ENCODE measurements around the gene ATP6V0C.
A peak's percentile ranks its signal among the peaks of the same experiment; 100 is the strongest.
"Not testable (repeated sequence)": the region's sequence is repeated elsewhere in the genome, so short reads cannot be mapped to it uniquely, and the experiment has no call there.

Gene ATP6V0C

DNA sequence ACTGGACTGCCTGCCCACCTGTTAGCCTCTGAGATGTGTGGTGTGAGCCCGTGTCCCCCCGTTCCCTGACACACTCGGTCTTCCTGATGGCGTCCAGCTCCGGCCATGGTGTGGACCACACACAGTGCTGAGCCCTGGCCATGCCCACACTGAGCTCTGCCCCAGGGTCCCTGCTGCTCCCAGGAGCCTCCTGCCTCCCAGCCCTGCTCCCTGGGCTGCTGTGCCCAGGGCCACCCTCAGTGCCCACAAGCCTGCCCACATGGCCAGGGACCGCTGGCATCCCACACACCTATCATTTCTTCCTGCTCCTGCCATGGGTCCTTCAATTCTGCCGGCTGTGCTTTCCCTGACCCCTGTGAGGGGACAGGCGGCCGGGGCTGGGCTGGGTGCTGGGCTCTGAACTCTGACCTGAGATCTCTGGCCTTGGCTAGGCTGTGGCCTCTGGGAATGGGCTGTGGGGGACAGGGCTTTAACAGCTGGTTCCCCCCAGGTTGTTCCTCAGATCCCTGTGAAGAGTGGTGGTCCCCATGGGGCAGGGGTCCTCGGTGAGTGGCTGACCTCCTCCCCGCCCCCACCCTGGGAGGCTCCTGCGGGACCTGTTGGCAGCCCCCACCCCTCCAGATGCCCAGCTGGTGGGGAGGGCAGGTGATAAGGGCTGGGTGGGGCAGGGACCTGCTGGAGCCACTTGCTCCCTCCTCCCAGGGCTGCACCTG is 13.5 kb downstream of the ATP6V0C start:
- DNase-seq (ENCODE audit: insufficient read length, low spot score) = no peak
- no peak for FAIRE-seq

DNA sequence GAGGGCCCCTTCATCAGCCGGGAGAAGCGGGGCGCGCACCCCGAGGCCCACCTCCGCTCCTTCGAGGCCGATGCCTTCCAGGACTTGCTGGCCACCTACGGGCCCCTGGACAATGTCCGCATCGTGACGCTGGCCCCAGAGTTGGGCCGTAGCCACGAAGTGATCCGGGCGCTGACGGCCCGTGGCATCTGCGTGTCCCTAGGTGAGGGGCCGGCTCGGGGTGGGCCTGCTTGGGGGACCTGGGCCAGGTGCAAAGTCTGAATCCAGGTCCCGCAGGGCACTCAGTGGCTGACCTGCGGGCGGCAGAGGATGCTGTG is 14.0 kb downstream of the ATP6V0C start:
- no peak for FAIRE-seq
- DNase-seq (ENCODE audit: insufficient read length, low spot score) = no peak

DNA sequence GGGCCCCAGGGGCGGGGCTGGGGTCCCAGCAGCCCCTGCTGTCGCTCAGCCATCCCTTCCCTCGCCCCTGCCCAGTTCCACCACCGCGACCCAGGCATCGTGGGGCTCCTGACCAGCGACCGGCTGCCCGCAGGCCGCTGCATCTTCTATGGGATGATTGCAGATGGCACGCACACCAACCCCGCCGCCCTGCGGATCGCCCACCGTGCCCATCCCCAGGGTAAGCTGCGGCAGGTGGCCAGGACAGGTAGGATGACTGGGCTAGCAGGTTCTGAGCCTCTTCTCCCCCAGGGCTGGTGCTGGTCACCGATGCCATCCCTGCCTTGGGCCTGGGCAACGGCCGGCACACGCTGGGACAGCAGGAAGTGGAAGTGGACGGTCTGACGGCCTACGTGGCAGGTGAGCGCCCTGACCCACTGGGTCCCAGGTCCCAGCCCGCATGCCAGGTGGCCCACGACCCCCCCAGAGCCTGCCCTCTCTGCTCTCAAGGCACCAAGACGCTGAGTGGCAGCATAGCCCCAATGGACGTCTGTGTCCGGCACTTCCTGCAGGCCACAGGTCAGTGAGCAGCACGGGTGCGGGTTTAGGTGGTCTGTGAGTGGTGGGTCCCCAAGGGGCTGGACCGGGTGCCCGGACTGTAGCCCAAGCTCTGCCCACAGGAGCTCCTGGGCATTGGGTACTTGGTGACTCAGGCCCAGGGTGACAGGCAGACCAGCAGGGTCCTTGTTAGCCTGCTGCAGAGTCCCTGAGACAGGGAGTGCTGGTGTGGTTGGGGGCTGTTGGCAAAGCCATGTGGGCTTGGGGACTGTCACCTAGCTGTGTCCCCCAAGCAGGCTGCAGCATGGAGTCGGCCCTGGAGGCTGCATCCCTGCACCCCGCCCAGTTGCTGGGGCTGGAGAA is 14.7 kb downstream of the ATP6V0C start:
- DNase-seq (ENCODE audit: insufficient read length, low spot score) = no peak
- FAIRE-seq = no peak

DNA sequence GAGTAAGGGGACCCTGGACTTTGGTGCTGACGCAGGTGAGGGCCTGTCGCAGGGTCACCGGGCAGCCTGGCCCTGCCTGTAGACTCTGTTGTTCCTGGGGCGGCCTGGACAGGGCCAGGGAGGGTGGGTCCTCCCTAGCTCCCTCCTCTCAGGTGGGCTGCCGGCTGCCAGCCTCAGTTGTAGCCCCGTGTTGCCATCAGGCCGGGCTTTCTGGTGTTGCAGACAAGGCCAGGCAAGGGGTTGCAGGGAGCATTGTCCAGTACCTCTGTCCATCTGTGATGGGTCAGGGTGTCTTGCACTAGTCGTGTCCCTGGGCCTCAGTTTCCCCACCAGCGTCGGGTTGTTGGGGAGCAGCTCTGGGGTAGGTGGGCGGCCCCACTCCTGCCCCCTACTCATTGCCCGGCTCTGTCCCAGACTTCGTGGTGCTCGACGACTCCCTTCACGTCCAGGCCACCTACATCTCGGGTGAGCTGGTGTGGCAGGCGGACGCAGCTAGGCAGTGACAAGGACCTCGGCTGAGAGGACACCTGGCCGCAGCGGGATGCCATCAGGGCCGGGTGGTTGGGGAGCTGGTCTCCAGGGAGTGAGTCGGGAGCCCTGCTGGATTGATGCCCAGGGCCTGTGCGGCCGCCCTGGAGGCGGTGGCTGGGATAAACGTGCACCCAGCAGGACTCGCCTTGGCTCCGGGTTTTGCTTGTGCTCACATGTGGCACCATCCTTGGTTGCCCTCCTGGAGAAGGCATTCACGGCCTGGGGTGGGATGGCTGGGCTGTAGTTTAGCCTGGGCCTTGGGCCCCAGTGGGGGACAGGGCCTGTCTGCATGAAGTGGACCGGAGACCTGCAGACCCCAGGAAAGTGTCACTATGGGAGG is 15.5 kb downstream of the ATP6V0C start:
- FAIRE-seq = no peak
- DNase-seq (ENCODE audit: insufficient read length, low spot score) = no peak

DNA sequence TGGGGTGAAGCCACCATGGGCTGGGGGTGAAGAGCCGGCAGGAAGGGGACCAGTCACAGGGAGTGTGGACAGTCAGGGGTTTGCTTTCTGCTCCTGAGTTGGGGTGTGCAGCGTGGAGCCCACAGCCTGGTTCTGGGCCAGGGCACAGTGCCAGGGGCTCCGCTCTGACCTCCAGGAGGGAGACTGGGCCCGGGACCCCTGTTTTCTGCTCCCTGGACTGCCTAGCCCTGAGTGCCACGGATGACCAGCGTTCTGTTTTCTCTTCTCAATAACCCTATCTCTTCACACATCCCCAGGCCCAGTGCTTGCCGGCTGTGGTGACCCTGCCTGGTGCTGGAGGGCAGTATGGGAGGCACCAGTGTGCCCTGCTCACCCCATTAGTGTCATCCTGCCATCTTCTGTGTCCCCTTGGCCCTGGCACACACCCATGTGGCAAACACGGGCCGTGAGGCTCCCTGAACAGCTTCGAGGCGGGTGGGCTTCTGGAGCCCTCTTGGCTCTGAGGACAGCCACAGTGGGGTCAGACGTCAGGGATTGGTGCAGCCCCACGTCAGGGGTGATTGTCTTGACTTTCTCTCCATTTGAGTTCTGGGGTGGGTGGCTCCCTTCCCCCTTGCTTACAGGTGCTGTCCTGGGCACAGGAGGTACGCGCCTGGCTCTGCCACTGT is 16.3 kb downstream of the ATP6V0C start:
- FAIRE-seq = no peak
- no peak for DNase-seq (ENCODE audit: insufficient read length, low spot score)

DNA sequence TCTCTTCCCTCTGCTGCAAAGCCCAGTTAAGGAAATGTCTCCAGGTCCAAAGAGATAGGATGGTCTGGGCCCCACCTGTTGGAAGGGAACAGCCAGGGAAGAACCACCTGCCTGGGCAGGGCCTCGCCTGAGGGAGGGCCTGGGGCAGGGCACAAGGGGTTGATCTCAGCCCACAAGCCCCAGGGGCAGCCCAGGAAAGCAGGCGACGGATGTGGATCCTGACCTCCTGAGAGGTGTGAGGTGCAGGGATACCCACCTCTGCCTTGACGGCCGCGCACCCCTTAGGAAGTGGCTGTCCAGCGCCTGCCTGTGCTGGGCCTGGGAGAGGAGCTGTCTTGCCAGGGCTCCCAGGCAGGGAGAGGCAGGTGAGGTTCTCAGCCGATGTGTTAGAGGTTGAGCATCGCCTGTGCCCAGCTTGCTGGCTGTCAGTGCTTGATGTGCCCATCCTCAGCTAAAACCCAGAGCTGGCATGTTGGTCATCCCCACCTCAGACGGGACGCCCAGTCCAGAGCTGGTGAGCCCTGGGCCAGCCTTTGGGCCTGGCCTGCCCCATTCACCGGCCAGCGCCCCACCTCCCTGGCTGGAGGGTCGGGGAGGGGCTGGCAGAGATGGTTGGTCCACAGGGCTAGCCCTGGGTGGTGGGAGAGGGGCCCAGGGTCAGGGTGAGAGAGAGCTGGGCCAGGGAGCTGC is 17.0 kb downstream of the ATP6V0C start:
- DNase-seq (ENCODE audit: insufficient read length, low spot score) = no peak

DNA sequence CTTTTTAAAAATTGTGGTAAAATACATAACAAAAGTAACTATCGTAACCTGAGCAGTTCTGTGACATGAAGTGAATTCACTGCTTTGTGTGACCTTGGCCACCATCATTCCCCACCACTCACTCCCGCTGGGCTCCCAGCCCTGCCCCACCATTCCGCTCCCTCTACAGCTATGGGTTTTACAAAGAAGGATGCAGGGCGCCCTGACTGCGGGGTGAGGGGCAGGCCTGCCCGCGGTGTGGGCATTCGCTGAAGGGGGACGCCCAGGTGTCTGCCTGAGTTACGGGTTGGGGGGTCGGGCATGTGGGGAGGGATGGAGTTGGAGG is 17.6 kb downstream of the ATP6V0C start, which contains the start of gene CEMP1:
Gene CEMP1, minus strand, starts transcription at position 38 of the 325 bp plus-strand sequence. CDS start 335 bp downstream, outside the sequence.
- DNase-seq (ENCODE audit: insufficient read length, low spot score) (no peak), FAIRE-seq (no peak)

More for the DNA sequence above, 17.0 kb downstream of the ATP6V0C start:
- no peak for FAIRE-seq

DNA sequence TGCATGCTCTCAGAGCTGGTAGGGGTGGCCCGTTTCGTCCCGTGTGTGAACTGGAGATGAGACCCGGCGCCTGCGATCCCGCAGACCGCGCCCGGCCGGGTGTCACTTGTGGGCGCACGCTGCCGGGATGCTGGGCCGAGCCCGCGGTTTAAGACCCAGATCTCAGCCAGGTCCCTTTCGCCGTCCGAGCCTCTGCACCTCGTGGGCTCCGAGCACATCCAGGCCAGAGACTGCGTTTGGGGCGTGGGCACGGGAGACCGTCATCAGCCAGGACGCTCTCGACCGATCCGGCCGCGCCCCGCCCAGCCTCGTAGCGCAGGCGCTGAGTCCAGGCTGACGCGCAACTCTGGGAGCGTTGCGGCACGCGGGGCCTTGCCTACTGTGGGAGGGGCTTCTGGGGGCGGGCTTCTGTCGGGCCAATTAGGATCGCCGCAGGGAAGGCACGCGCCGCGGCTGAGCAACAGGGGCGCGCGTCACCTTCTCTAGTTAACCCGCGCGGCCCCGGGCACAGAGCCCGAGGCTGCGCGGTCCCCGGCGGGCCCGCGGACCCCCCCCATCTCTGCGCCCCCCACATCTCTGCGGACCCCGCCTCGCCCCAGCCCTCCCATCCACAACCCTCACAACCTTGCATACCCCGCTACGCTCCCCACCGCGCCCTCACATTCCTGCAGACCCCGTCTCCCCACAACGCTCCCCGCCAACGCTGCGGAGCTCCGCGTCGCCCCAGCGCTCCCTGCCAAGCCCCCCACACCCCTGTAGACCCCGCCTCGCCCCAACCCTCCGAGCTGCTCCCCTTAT is 18.1 kb downstream of the ATP6V0C start:
- FAIRE-seq (peak; percentile 100), DNase-seq (ENCODE audit: insufficient read length, low spot score) (peak; percentile 97)

DNA sequence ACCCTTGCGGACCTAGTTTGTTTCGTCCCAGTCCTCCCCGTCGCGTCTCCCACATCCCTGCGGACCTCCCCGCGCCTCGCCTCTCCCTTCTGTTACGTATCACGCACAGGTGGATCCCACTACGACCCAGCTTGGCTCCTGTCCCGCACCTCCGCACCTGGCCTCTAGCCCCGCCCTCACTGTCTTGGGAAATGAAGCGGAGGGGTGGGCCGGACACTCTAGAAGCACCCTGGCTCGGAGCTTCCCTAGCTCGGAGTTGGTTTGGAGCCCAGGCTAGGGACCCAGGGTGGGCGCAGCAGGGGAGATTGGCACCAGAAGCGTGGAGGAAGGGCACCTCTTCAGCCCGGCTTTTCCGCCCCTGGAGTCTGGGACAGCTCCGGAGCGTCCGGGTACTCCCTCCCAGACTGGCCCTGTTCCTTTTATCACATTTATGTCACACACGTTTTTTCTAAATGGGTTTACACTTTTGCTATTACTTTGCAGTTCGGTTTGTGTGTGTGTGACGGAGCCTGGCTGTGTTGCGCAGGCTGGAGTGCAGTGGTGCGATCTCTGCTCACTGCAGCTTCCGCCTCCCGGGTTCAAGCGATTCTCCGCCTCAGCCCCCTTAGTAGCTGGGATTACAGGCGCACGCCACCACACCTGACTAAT is 18.9 kb downstream of the ATP6V0C start:
- DNase-seq (ENCODE audit: insufficient read length, low spot score) (peak; percentile 48), FAIRE-seq (peak; percentile 64)

DNA sequence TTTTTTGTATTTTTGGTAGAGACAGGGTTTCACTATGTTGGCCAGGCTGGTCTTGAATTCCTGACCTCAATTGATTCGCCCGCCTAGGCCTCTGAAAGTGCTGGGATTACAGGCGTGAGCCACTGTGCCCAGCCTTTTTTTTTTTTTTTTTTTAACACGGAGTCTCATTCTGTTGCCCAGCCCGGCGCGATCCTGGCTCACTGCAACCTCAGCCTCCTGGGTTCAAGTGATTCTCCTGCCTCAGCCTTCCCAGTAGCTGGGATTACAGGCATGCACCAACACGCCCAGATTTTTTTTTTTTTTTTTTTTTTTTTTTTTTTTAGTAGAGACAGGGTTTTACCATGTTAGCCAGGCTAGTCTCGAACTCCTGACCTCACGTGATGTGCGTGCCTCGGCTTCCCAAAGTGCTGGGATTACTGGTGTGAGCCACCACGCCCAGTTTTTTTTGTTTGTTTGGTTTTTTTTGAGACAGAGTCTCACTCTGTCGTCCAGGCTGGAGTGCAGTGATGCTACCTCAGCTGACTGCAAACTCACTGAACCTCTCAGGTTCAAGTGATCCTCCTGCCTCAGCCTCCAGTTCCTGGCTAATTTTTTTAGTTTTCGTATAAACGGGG is 19.5 kb downstream of the ATP6V0C start:
- not testable (repeated sequence) for FAIRE-seq; DNase-seq (ENCODE audit: insufficient read length, low spot score)

DNA sequence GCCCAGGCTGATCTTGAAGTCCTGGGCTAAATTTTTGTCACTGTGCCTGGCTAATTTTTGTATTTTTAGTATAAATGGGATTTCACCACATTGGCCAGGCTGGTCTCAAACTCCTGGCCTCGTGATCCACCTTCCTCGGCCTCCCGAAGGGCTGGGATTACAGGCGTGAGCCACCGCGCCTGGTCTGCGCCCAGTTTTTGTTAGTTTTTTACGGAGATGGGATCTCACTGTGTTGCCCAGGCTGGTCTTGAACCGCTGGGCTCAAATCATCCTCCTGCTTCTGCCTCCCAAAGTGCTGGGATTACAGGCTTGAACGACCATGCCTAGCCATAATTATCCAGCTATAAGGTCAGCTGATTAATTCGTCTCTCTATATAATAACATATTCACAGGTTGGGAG is 20.2 kb downstream of the ATP6V0C start:
- FAIRE-seq (no peak), DNase-seq (ENCODE audit: insufficient read length, low spot score) (no peak)

DNA sequence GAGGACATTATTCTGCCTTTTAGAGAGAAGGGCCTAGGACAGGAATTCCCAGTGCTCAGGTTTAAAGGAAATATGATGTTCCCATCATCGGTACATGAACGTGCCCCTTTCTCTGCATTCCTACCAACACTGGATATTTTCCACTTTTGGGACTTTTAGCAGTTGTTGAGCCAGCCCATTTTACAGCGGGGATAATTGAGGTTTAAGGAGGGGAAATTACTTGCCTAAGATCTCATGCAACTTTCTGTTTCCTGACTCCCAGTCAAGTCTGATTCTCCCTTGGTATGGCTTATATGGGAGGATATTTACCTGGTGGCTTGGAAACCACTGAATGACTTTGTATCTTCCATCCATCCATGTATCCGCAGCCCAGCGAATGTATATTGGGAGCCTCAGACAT is 20.6 kb downstream of the ATP6V0C start:
- not testable (repeated sequence) for FAIRE-seq; DNase-seq (ENCODE audit: insufficient read length, low spot score)

DNA sequence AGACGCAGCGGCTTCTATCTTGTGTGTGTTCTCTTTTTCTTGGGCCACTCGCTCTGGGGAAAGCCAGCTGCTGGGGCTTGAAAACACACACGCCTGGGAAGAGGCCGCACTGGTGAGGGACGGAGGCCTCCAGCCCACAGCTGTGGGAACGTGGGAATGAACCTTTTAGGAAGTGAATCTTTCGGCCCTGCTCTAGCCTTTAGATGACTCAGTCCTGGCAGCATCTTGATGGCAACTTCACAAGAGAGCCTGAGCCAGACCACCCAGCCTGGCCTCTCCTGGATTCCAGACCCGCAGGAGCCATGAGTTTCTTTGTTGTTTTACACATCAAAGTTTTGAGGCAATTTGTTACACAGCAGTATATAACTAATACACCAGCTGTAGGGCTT is 21.9 kb downstream of the ATP6V0C start:
- FAIRE-seq (no peak), DNase-seq (ENCODE audit: insufficient read length, low spot score) (no peak)

DNA sequence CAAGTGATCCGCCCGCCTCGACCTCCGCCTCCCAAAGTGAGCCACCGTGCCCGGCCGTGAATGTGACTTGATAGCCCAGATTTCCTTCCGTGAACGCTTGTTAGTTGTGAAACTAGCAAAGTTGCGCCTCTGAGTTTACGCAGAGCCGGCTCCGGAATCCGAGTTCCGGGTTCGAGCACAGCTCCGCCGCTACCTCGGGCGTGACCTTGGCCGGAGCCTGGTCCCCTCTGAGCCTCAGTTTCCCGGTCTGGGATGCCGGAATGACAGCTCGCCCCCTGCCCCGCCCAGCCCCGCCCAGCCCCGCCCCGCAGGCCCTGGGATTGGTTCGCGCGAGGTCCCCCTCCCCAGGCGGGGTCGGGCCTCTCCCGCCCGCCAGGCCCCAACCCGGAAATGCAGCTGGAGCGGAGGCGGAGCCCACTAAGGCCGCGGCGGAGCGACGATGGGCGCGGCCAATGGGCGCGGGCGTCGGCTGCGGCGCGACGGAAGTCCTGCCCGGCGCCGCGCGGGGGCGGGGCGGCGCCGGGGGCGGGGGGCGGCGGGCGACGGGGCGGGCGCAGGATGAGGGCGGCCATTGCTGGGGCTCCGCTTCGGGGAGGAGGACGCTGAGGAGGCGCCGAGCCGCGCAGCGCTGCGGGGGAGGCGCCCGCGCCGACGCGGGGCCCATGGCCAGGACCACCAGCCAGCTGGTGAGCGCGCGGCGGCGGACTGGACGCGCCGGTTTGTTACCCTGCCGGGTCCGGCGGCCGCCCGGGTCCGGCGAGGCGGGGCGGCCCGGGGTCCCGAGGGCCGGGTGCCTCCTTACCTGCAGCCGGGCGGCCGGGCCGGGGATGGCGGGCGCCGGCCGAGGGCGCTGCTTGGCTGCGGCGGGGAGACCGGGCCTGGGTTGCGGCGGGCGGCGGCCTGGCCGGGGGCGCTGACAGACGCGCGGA is 24.0 kb downstream of the ATP6V0C start, which contains the start of gene PDPK1:
Gene PDPK1, plus strand, starts transcription at position 571 of the 929 bp plus-strand sequence. Its CDS starts 92 bp downstream, at position 663.
- no peak for FAIRE-seq

DNA sequence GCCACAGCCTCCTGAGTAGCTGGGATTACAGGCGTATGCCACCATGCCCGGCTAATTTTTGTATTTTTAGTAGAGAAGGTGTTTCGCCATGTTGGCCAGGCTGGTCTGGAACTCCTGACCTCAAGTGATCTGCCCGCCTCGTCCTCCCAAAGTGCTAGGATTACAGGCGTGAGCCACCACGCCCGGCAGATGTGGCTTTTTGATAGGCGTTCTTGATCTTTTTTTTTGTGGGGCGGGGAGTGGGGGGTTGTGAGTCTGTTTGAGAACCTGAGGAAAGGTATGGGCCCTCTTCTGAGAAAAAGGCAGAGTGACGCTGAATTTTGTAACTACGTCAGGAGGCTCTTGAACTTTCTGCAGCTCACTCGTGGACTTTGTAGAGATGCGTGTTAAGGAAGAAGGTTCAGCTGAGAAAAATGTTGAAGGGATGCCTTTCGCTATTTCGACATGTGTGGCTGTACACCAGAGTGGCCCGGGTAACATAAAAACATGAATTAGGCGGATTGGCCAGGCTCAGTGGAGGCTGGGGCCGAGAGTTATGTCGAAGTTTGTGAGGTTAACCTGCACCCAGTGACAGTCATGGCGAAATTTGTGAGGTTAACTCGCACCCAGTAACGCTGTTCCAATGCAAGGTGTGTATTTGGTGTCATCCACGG is 25.6 kb downstream of the ATP6V0C start:
- not testable (repeated sequence) for FAIRE-seq; DNase-seq (ENCODE audit: insufficient read length, low spot score)

More for the DNA sequence above, 24.0 kb downstream of the ATP6V0C start, which contains the start of gene PDPK1:
- peak; percentile 89 for DNase-seq (ENCODE audit: insufficient read length, low spot score)

DNA sequence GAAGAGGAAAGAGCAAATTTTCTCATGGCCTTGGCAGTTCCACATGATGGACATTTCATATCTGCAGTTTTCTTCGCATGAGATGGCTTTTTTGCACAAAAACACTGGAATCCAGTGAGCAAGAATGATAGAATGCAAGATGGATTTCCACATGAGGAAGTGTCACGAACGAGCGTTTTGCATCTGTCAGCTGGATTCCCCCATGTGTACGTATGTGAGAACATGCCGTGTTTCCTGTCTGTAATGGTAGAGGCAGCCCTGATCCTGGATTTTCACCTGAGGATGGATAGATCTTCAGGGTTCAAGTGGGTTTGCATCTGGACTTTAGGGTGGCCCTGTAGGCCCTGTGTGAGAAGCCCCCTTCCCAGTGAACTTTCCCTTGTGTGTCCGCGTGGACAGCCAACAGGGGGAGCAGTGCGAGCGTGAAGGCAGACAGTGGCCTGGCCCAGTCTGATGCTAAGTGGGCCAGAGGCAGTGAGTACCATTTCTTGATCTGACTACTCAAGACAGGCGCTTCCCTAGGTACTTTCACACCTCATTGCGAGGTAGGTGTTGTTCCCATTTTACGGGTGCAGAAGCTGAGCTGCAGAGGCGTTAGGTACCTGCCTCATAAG is 26.2 kb downstream of the ATP6V0C start:
- not testable (repeated sequence) for FAIRE-seq; DNase-seq (ENCODE audit: insufficient read length, low spot score)

All from HTR-8/SVneo (cell line).